Testis (tissue), 2 donors: ENCODE measurements around the gene GPR161.

Source experiments
- POLR2A ChIP-seq: fragments of 450-650 bp; IDR thresholded peaks from one replicate; pipeline ENCODE4 v1.6.1; 2017; ENCODE audit warnings: antibody characterized with exemption, mild to moderate bottlenecking, moderate library complexity
- TF ChIP-seq, protein P1 (sequence below), 3 experiments: fragments of 450-650 bp in 2 of 3; fragments of 200-600 bp in 1 of 3; sonication (generic) in 1 of 3; IDR thresholded peaks; one replicate each; pipeline ENCODE4 v1.5.1; 2016 to 2019; ENCODE audit warnings: antibody characterized with exemption in 3 of 3, mild to moderate bottlenecking in 2 of 3, moderate library complexity in 1 of 3

DNA sequence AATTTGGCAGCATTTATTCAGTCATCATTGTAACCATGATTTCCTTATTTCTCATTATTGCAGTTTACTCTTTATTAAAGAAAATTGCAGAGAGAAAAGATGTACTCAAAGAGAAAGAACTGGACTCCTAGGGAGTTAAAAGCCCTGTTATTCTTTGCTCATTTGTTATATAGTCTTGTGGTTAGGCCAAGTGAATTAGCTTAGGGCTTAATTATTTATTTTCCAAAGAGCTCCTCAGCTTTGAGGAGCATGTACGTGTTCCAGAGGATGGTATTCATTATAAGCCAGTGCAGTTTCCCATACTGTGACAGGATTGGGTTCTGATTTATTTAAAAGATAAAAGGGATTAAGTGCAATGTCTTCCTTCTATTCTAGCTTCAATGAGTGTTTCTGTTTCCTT lies 86.4 kb downstream of the GPR161 start:
- TF ChIP-seq, protein P1, sequence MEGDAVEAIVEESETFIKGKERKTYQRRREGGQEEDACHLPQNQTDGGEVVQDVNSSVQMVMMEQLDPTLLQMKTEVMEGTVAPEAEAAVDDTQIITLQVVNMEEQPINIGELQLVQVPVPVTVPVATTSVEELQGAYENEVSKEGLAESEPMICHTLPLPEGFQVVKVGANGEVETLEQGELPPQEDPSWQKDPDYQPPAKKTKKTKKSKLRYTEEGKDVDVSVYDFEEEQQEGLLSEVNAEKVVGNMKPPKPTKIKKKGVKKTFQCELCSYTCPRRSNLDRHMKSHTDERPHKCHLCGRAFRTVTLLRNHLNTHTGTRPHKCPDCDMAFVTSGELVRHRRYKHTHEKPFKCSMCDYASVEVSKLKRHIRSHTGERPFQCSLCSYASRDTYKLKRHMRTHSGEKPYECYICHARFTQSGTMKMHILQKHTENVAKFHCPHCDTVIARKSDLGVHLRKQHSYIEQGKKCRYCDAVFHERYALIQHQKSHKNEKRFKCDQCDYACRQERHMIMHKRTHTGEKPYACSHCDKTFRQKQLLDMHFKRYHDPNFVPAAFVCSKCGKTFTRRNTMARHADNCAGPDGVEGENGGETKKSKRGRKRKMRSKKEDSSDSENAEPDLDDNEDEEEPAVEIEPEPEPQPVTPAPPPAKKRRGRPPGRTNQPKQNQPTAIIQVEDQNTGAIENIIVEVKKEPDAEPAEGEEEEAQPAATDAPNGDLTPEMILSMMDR (IDR thresholded peaks at IDR 0.05) = no peak
- no peak for TF ChIP-seq POLR2A
